Naive B cell (primary cell): ENCODE data around the gene HSD17B3. TPM values are rescaled to one million over a fixed set of nuclear protein-coding genes. Genes with fewer than 3 reads are reported as not detected.
"Not testable (repeated sequence)": the region's sequence is repeated elsewhere in the genome, so short reads cannot be mapped to it uniquely, and the experiment has no call there.

Source experiments
- ATAC-seq, 2 donors: fragments of 150-1000 bp; cut with Tn5 transposase; 2 replicates each; pipeline ENCODE4 v1.10.0; 2021; ENCODE audit warnings: low read depth in 2 of 2, mild to moderate bottlenecking in 2 of 2, moderate library complexity in 2 of 2
- DNase-seq: peaks from one replicate; pipeline ENCODE4 v3.0.0; 2022
- H3K27ac Mint-ChIP-seq, 6 donors: one replicate each; pipeline ENCODE4 v1.8.0; 2020 to 2022; ENCODE audit warnings: mild to moderate bottlenecking in 6 of 6, mixed read lengths in 6 of 6, moderate library complexity in 5 of 6, inconsistent platforms in 2 of 6
- H3K27me3 Mint-ChIP-seq, 3 donors: one replicate each; pipeline ENCODE4 v1.8.0; 2021 to 2022; ENCODE audit warnings: mixed read lengths in 3 of 3, mild to moderate bottlenecking in 1 of 3
- H3K36me3 Mint-ChIP-seq, 2 donors: one replicate each; pipeline ENCODE4 v1.8.0; 2020 to 2022; ENCODE audit warnings: mixed read lengths in 2 of 2, inconsistent platforms in 1 of 2, mild to moderate bottlenecking in 1 of 2
- H3K4me1 Mint-ChIP-seq, 3 donors: one replicate each; pipeline ENCODE4 v1.8.0; 2020 to 2022; ENCODE audit warnings: mixed read lengths in 3 of 3, inconsistent platforms in 1 of 3, mild to moderate bottlenecking in 1 of 3, moderate library complexity in 1 of 3
- H3K4me3 Mint-ChIP-seq, 8 donors: one replicate each; pipeline ENCODE4 v1.8.0; 2020 to 2022; ENCODE audit warnings: mild to moderate bottlenecking in 8 of 8, mixed read lengths in 8 of 8, moderate library complexity in 8 of 8, inconsistent platforms in 2 of 8
- H3K9me3 Mint-ChIP-seq, 7 donors: one replicate each; pipeline ENCODE4 v1.8.0; 2020 to 2022; ENCODE audit warnings: mixed read lengths in 7 of 7, mild to moderate bottlenecking in 5 of 7, inconsistent platforms in 2 of 7, moderate library complexity in 1 of 7
- polyA plus RNA-seq, 6 donors: library from polyadenylated mRNA; unstranded; fragments of 300-500 nt; fragmentation: Illumina TruSeq; gene quantifications; one replicate each; pipeline ENCODE4 v1.2.3, GENCODE V29; 2021; ENCODE audit warnings: low read depth in 6 of 6

HSD17B3 gene
- polyA plus RNA-seq, 6 donors from 2014 or later = 0.68 TPM; not detected in 5

- not testable (repeated sequence) for H3K4me1 Mint-ChIP-seq, H3K4me3 Mint-ChIP-seq, H3K27me3 Mint-ChIP-seq, H3K9me3 Mint-ChIP-seq, ATAC-seq, DNase-seq, H3K36me3 Mint-ChIP-seq
- H3K27ac Mint-ChIP-seq = peak overlapping the region in 1 of 6 donors; percentile 27
Observed at GRCh38 chr9:96322736-96323135, 20.8 kb upstream of the HSD17B3 start.

- not testable (repeated sequence) for H3K27ac Mint-ChIP-seq, H3K4me3 Mint-ChIP-seq, H3K4me1 Mint-ChIP-seq, DNase-seq, H3K27me3 Mint-ChIP-seq, ATAC-seq, H3K9me3 Mint-ChIP-seq, H3K36me3 Mint-ChIP-seq
Observed at GRCh38 chr9:96322210-96322609, 20.2 kb upstream of the HSD17B3 start.

- DNase-seq = no peak
- peaks cover 0 to 4% (median 0%) of the 10 kb centered on the region in 3 donors for H3K27me3 Mint-ChIP-seq
- no peak overlapping the region for H3K27ac Mint-ChIP-seq
- H3K36me3 Mint-ChIP-seq = no peaks in the 10 kb centered on the region
- H3K4me3 Mint-ChIP-seq = no peak overlapping the region
- peaks cover 0 to 3% (median 0%) of the 10 kb centered on the region in 3 donors for H3K4me1 Mint-ChIP-seq
- ATAC-seq = no peak
- H3K9me3 Mint-ChIP-seq = no peaks in the 10 kb centered on the region
Observed at GRCh38 chr9:96321515-96321914, 19.5 kb upstream of the HSD17B3 start.

GRCh38 chr9:96320749-96321280 is 18.8 kb upstream of the HSD17B3 start:
- ATAC-seq = no peak
- peaks cover 0 to 3% (median 0%) of the 10 kb centered on the region in 3 donors for H3K4me1 Mint-ChIP-seq

GRCh38 chr9:96318921-96319565 is 17.1 kb upstream of the HSD17B3 start:
- DNase-seq = no peak
- Mint-ChIP-seq H3K4me1 (peaks cover 0 to 3% (median 0%) of the 10 kb centered on the region in 3 donors), H3K36me3 (no peaks in the 10 kb centered on the region), H3K4me3 (no peak overlapping the region), H3K27me3 (peaks cover 0 to 4% (median 0%) of the 10 kb centered on the region in 3 donors), H3K9me3 (peaks cover 0 to 7% (median 0%) of the 10 kb centered on the region in 7 donors), H3K27ac (no peak overlapping the region)
- ATAC-seq = no peak

More at GRCh38 chr9:96320749-96321280, 18.8 kb upstream of the HSD17B3 start:
- no peak overlapping the region for H3K27ac Mint-ChIP-seq
- DNase-seq = no peak
- H3K9me3 Mint-ChIP-seq = no peaks in the 10 kb centered on the region
- no peaks in the 10 kb centered on the region for H3K36me3 Mint-ChIP-seq
- H3K27me3 Mint-ChIP-seq = peaks cover 0 to 4% (median 0%) of the 10 kb centered on the region in 3 donors
- H3K4me3 Mint-ChIP-seq = no peak overlapping the region

GRCh38 chr9:96317335-96317980 is 15.5 kb upstream of the HSD17B3 start:
- peaks cover 0 to 3% (median 0%) of the 10 kb centered on the region in 3 donors for H3K4me1 Mint-ChIP-seq
- peaks cover 0 to 6% of the 10 kb centered on the region in 2 donors for H3K36me3 Mint-ChIP-seq
- H3K27me3 Mint-ChIP-seq = peaks cover 0 to 11% (median 4%) of the 10 kb centered on the region in 3 donors
- no peak overlapping the region for H3K4me3 Mint-ChIP-seq
- DNase-seq (peak; percentile 4), ATAC-seq (peak in 1 of 2 donors; percentile 41)
- peaks cover 0 to 22% (median 11%) of the 10 kb centered on the region in 7 donors for H3K9me3 Mint-ChIP-seq
- H3K27ac Mint-ChIP-seq = no peak overlapping the region

- Mint-ChIP-seq H3K4me1 (no peaks in the 10 kb centered on the region), H3K9me3 (peaks cover 4 to 41% (median 26%) of the 10 kb centered on the region in 7 donors), H3K4me3 (no peak overlapping the region), H3K27me3 (peaks cover 26 to 40% (median 27%) of the 10 kb centered on the region in 3 donors), H3K36me3 (peaks cover 6 to 10% of the 10 kb centered on the region in 2 donors), H3K27ac (no peak overlapping the region)
- DNase-seq = no peak
- no peak for ATAC-seq
Observed at GRCh38 chr9:96309850-96310249, 7.9 kb upstream of the HSD17B3 start.

- DNase-seq, H3K4me1 Mint-ChIP-seq, H3K4me3 Mint-ChIP-seq, ATAC-seq, H3K27ac Mint-ChIP-seq: not testable (repeated sequence)
- peaks cover 0 to 19% of the 10 kb centered on the region in 2 donors for H3K36me3 Mint-ChIP-seq
- H3K9me3 Mint-ChIP-seq = peaks cover 8 to 28% (median 16%) of the 10 kb centered on the region in 7 donors
- peaks cover 28 to 32% (median 31%) of the 10 kb centered on the region in 3 donors for H3K27me3 Mint-ChIP-seq
Observed at GRCh38 chr9:96306958-96307357, 5.0 kb upstream of the HSD17B3 start.

GRCh38 chr9:96305171-96305570 is 3.2 kb upstream of the HSD17B3 start:
- H3K4me1 Mint-ChIP-seq = no peaks in the 10 kb centered on the region
- H3K4me3 Mint-ChIP-seq = peak overlapping the region in 1 of 8 donors; percentile 47
- DNase-seq = no peak
- no peak for ATAC-seq
- peaks cover 0 to 12% of the 10 kb centered on the region in 2 donors for H3K36me3 Mint-ChIP-seq
- H3K27me3 Mint-ChIP-seq = peaks cover 22 to 27% (median 25%) of the 10 kb centered on the region in 3 donors
- H3K27ac Mint-ChIP-seq = no peak overlapping the region
- peaks cover 3 to 17% (median 11%) of the 10 kb centered on the region in 7 donors for H3K9me3 Mint-ChIP-seq

GRCh38 chr9:96304230-96304629 is 2.3 kb upstream of the HSD17B3 start:
- Mint-ChIP-seq H3K27me3 (peaks cover 17 to 30% (median 29%) of the 10 kb centered on the region in 3 donors), H3K27ac (no peak overlapping the region), H3K9me3 (peaks cover 3 to 17% (median 9%) of the 10 kb centered on the region in 7 donors), H3K4me1 (no peaks in the 10 kb centered on the region), H3K36me3 (peaks cover 0 to 12% of the 10 kb centered on the region in 2 donors), H3K4me3 (no peak overlapping the region)
- ATAC-seq = no peak
- DNase-seq = no peak

GRCh38 chr9:96299823-96300222 is 2.2 kb downstream of the HSD17B3 start:
- DNase-seq (no peak), ATAC-seq (no peak)
- Mint-ChIP-seq H3K36me3 (peaks cover 5 to 9% of the 10 kb centered on the region in 2 donors), H3K4me3 (no peak overlapping the region), H3K4me1 (no peaks in the 10 kb centered on the region), H3K27ac (no peak overlapping the region), H3K27me3 (peaks cover 16 to 28% (median 17%) of the 10 kb centered on the region in 3 donors), H3K9me3 (peaks cover 3 to 20% (median 9%) of the 10 kb centered on the region in 7 donors)

GRCh38 chr9:96294159-96294545 is 7.8 kb downstream of the HSD17B3 start:
- Mint-ChIP-seq H3K27ac (no peak overlapping the region), H3K4me1 (peaks cover 0 to 5% (median 0%) of the 10 kb centered on the region in 3 donors), H3K4me3 (no peak overlapping the region), H3K27me3 (peaks cover 0 to 33% (median 8%) of the 10 kb centered on the region in 3 donors), H3K36me3 (peaks cover 0 to 5% of the 10 kb centered on the region in 2 donors), H3K9me3 (peaks cover 0 to 13% (median 5%) of the 10 kb centered on the region in 7 donors)
- no peak for ATAC-seq
- no peak for DNase-seq

GRCh38 chr9:96293498-96294158 is 8.3 kb downstream of the HSD17B3 start:
- Mint-ChIP-seq H3K4me3 (no peak overlapping the region), H3K9me3 (peaks cover 0 to 13% (median 5%) of the 10 kb centered on the region in 7 donors), H3K27me3 (peaks cover 0 to 31% (median 7%) of the 10 kb centered on the region in 3 donors), H3K4me1 (peaks cover 0 to 5% (median 0%) of the 10 kb centered on the region in 3 donors), H3K27ac (peak overlapping the region in 1 of 6 donors; percentile 73), H3K36me3 (peaks cover 0 to 5% of the 10 kb centered on the region in 2 donors)
- ATAC-seq (no peak), DNase-seq (no peak)
